ENCODE results near the gene DPP6. TPM values are rescaled to one million over a fixed set of nuclear protein-coding genes. Genes with fewer than 3 reads are reported as not detected.

DPP6 gene
- total and polyA plus RNA-seq, 2 of the 8 experiments (the other 6 are each of a cell fraction or from before 2014, with no cell fraction given) = 4.7 to 6.8 TPM

DNA sequence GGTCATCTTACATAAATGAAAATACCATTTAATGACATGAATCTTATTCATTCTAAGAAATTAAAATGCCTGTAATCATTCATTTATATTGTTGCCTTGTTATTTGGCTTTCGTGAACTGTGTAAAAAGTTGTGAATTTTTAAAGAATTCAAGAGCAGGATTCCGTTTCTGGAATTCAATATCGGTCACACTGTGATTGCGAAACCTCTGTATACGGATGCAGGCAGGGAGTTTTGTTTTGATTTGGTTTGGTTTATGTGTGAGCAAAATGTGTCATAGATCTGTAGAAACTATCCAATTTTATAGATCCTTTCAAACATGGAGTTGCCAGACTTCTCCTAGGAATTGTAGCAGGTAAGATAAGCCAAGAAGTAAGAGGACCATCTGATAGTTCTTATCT lies 441.4 kb downstream of the DPP6 start:
- Histone ChIP-seq H2BK5ac (ENCODE audit: low read depth, low read length) (no peak overlapping the region), H3K9ac (replicated peaks in 1 of 4; ENCODE audit: extremely low read depth in 1 of 4, low read depth in 3 of 4, low read length in 3 of 4) (no peak overlapping the region), H4K5ac (ENCODE audit: insufficient read length, low read depth, low read length) (no peak overlapping the region), H3K4me3 (ENCODE audit: extremely low read depth in 1 of 4, insufficient read depth in 2 of 4, low read depth in 3 of 4, low read length in 4 of 4) (no peak overlapping the region), H3K23ac (ENCODE audit: insufficient read length) (no peak overlapping the region), H2BK12ac (ENCODE audit: low read depth, low read length) (no peak overlapping the region), H3K27ac (ENCODE audit: low read depth, low read length) (no peak overlapping the region), H3K36me3 (ENCODE audit: control insufficient read depth in 2 of 4, insufficient read depth in 4 of 4, low read length in 3 of 4) (no peaks in the 10 kb centered on the region), H3K4ac (replicated peaks; ENCODE audit: insufficient read length, low read depth, low read length) (no peak overlapping the region), H4K20me1 (replicated peaks in 1 of 2; ENCODE audit: control insufficient read depth in 1 of 2, insufficient read depth in 2 of 2, low read length in 2 of 2) (no peaks in the 10 kb centered on the region), H3K56ac (replicated peaks; ENCODE audit: insufficient read length, low read depth, low read length) (no peak overlapping the region), H3K4me2 (ENCODE audit: insufficient read depth in 1 of 2, low read depth in 2 of 2, low read length in 2 of 2) (no peak overlapping the region), H3K79me1 (ENCODE audit: low read depth, low read length) (no peaks in the 10 kb centered on the region), H3K79me2 (ENCODE audit: control insufficient read depth in 1 of 2, insufficient read depth in 2 of 2, low read length in 2 of 2) (no peaks in the 10 kb centered on the region), H3K4me1 (replicated peaks in 1 of 4; ENCODE audit: control insufficient read depth in 3 of 4, insufficient read depth in 4 of 4, low read length in 3 of 4) (no peaks in the 10 kb centered on the region), H3K23me2 (ENCODE audit: low read depth, low read length) (0 out of 2 replicates have a peak, but pooled peaks cover 2% of the 10 kb centered on the region), H2BK20ac (ENCODE audit: low read length) (no peak overlapping the region), H4K8ac (ENCODE audit: extremely low read depth, insufficient read depth, low read length) (no peak overlapping the region), H2AFZ (ENCODE audit: low read length) (no peak overlapping the region), H2AK5ac (ENCODE audit: low read depth, low read length) (no peak overlapping the region), H3K18ac (ENCODE audit: extremely low read depth, low read length) (no peak overlapping the region), H2BK15ac (ENCODE audit: low read length) (no peak overlapping the region), H2BK120ac (replicated peaks; ENCODE audit: low read depth, low read length) (no peak overlapping the region), H3K9me3 (ENCODE audit: insufficient read depth in 2 of 2, low read depth in 1 of 2, low read length in 1 of 2) (no peaks in the 10 kb centered on the region), H3K14ac (ENCODE audit: insufficient read length) (no peak overlapping the region), H3K27me3 (replicated peaks in 1 of 4; ENCODE audit: control insufficient read depth in 3 of 4, extremely low read depth in 1 of 4, insufficient read depth in 3 of 4, low read length in 3 of 4) (no peaks in the 10 kb centered on the region), H4K91ac (replicated peaks; ENCODE audit: insufficient read length, low read length) (no peak overlapping the region)
- ChIA-PET CTCF (ENCODE audit: partially characterized antibody) (interaction anchor here (3.3 kb wide), 1 partner anchor 10 kb away, joined by 17 read pairs; no protein-coding TSS in a partner anchor), POLR2A (ENCODE audit: partially characterized antibody) (no interaction called here)
- WGBS, 2 experiments (ENCODE audit: extremely low coverage in 1 of 2, insufficient coverage in 1 of 2, insufficient read length in 1 of 2, insufficient replicate concordance in 2 of 2, low coverage in 1 of 2, low lambda C conversion rate in 2 of 2, missing lambda C conversion rate in 1 of 2) = 93% methylated on average over 5 of the region's 5 CpGs; no CpG with 5 or more reads in 1 of the 2 experiments
- DNase-seq (ENCODE audit: low read depth in 1 of 2, low spot score in 2 of 2) = no peak
- no peak for FAIRE-seq
